ENCODE results near the gene EREG. TPM values are rescaled to one million over a fixed set of nuclear protein-coding genes. Genes with fewer than 3 reads are reported as not detected.

The EREG gene
- total and polyA plus RNA-seq, 9 of the 15 experiments (the other 6 are each of a cell fraction or from before 2014, with no cell fraction given): 0.97 to 7.3 (median 2.5) TPM

DNA sequence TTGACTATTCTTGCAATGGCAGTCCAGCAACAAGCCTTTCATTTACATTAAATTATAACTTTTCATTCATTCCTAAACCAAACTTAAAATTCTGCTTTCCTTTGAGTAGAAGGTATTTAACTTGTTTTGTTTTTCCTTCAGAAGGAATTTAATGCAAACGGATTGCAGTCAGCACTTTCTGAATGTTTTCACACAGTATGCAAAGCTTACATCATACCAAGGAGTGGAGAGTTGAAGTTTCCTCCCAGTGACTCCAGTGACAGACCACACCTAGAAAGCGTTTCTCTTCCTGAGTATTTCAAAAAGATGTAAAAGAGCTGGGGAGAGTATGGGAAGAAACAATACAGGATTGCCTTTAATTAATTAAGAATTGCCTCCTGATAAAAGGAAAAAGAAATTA, 48.5 kb upstream of the EREG start (continued):
- TF ChIP-seq, protein P1, sequence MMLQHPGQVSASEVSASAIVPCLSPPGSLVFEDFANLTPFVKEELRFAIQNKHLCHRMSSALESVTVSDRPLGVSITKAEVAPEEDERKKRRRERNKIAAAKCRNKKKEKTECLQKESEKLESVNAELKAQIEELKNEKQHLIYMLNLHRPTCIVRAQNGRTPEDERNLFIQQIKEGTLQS (IDR thresholded peaks at IDR 0.05): peak; percentile 68
- TF ChIP-seq, protein P1 (CRISPR knock-in tag; conservative IDR thresholded peaks at IDR 0.05): no peak
- peak in 1 of 2 experiments; percentile 32; a peak in 1 of 4 replicates for TF ChIP-seq TRIM24 (IDR thresholded peaks at IDR 0.05)

DNA sequence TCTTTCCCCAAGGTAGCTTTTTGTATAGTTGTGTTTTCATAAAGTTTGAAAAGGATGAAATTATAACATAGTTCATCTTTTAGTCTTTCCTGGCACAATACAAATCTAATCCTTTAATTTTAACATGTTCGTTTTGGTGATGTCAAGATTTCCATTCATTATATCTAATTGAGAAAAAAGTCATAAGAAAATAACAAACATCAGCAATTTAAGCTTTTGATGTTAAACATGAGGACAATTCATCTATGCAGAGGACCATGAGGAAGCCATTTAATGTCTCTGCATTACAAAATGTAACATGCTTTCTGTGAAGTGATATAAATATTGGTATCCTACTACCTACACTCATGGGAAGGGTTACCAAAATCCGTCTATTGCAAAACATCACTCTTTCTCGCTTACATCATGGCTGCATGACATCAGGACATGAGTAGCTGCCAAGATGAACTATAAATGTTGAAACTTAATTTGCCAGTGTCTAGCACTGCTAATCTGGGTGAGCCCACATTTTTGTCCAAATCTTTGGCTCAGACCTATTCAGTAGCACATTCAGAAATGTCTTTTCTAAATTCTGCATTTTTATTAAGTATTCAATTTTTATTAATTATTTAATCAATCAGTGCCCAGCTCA, 47.2 kb upstream of the EREG start:
- no peak for FAIRE-seq
- Histone ChIP-seq H3K4me2 (ENCODE audit: insufficient read depth, low read length) (no peak overlapping the region), H4K20me1 (replicated peaks; ENCODE audit: control insufficient read depth, insufficient read depth, low read length) (no peaks in the 10 kb centered on the region), H3K36me3 (ENCODE audit: control insufficient read depth, insufficient read depth, low read length) (peaks cover 28% of the 10 kb centered on the region; the same call in 2 of the 3 replicates), H3K4me1 (replicated peaks in 1 of 2; ENCODE audit: control insufficient read depth in 2 of 2, insufficient read depth in 2 of 2, low read length in 2 of 2) (peaks cover 5 to 9% of the 10 kb centered on the region in 2 experiments; a peak in 4 of 5 replicates), H3K79me2 (ENCODE audit: control insufficient read depth, insufficient read depth, low read length) (peaks cover 95% of the 10 kb centered on the region), H3K4me3 (no peak overlapping the region), H2AFZ (ENCODE audit: low read depth, low read length) (no peak overlapping the region), H3K27me3 (ENCODE audit: control insufficient read depth in 2 of 2, insufficient read depth in 2 of 2, low read length in 2 of 2) (no peaks in the 10 kb centered on the region), H3K9ac (ENCODE audit: insufficient read depth in 1 of 2, low read depth in 2 of 2, low read length in 2 of 2) (no peak overlapping the region), H3K27ac (ENCODE audit: extremely low read depth, low read depth, low read length) (no peak overlapping the region), H3K9me1 (ENCODE audit: control insufficient read depth, insufficient read depth, low read length) (no peaks in the 10 kb centered on the region), H3K9me3 (replicated peaks; ENCODE audit: control insufficient read depth, insufficient read depth, low read depth, low read length) (no peaks in the 10 kb centered on the region)
- WGBS (ENCODE audit: insufficient coverage, low coverage, missing lambda C conversion rate): 61% methylated on average over 3 of the region's 3 CpGs
- in situ Hi-C loops (cut with MboI): loop anchor here (10.0 kb wide), 1 partner anchor 217 kb away; no protein-coding TSS in a partner anchor
- no peak for ATAC-seq
- no peak for DNase-seq (ENCODE audit: extremely low read depth in 1 of 4, low spot score in 3 of 4)
- intact Hi-C loops (cut with micrococcal nuclease): no loop called here
- no TSS peak for BruUV-seq (replicated peaks)
- POLR2A ChIA-PET: interaction anchor here (0.7 to 1.0 kb wide), 3 partner anchors 10 to 353 kb away, joined by 3 read pairs; no protein-coding TSS in a partner anchor
- CTCF ChIA-PET (ENCODE audit: low intra/inter-chr PET ratio): no interaction called here
- TF ChIP-seq CBX3 (IDR thresholded peaks at IDR 0.05; ENCODE audit: borderline replicate concordance in 1 of 2, low read length in 2 of 2): no peak
- no peak for TF ChIP-seq FOXM1 (IDR thresholded peaks at IDR 0.05; ENCODE audit: low read depth)
- TF ChIP-seq FOXM1 (CRISPR knock-in tag; IDR thresholded peaks at IDR 0.05; ENCODE audit: low read depth): no peak
- TF ChIP-seq POLR2AphosphoS5 (IDR thresholded peaks at IDR 0.05; ENCODE audit: control insufficient read depth, insufficient read depth, low read depth, low read length): no peak
- TF ChIP-seq KLF1 (tag; IDR thresholded peaks at IDR 0.05): no peak
- TF ChIP-seq BDP1 (IDR thresholded peaks at IDR 0.05; ENCODE audit: insufficient read depth, insufficient read length): no peak
- TF ChIP-seq CREB1 (IDR thresholded peaks at IDR 0.05): no peak
- no peak for TF ChIP-seq CREB1 (CRISPR knock-in tag; IDR thresholded peaks at IDR 0.05)
- TF ChIP-seq KDM5B (IDR thresholded peaks at IDR 0.05; ENCODE audit: insufficient replicate concordance, low read depth, low read length): no peak
- TF ChIP-seq DPF2 (IDR thresholded peaks at IDR 0.05): no peak
- TF ChIP-seq CEBPB (tag; IDR thresholded peaks at IDR 0.05): 0 out of 2 replicates have a peak, but pooled peaks have one; percentile 32
- TF ChIP-seq, protein P2, sequence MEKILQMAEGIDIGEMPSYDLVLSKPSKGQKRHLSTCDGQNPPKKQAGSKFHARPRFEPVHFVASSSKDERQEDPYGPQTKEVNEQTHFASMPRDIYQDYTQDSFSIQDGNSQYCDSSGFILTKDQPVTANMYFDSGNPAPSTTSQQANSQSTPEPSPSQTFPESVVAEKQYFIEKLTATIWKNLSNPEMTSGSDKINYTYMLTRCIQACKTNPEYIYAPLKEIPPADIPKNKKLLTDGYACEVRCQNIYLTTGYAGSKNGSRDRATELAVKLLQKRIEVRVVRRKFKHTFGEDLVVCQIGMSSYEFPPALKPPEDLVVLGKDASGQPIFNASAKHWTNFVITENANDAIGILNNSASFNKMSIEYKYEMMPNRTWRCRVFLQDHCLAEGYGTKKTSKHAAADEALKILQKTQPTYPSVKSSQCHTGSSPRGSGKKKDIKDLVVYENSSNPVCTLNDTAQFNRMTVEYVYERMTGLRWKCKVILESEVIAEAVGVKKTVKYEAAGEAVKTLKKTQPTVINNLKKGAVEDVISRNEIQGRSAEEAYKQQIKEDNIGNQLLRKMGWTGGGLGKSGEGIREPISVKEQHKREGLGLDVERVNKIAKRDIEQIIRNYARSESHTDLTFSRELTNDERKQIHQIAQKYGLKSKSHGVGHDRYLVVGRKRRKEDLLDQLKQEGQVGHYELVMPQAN (IDR thresholded peaks at IDR 0.05; ENCODE audit: borderline replicate concordance): no peak
- no peak for TF ChIP-seq PCBP2 (IDR thresholded peaks at IDR 0.05; ENCODE audit: low read depth, low read length, poor library complexity, severe bottlenecking)
- TF ChIP-seq ZNF696 (CRISPR knock-in tag; conservative IDR thresholded peaks at IDR 0.05): no peak
- no peak for TF ChIP-seq POLR3G (IDR thresholded peaks at IDR 0.05; ENCODE audit: extremely low read depth, insufficient read length, insufficient replicate concordance)
- TF ChIP-seq BMI1 (IDR thresholded peaks at IDR 0.05; ENCODE audit: low read length): no peak

All from K562 (cell line).